ENCODE measurements around the gene KDM1B.

DNA sequence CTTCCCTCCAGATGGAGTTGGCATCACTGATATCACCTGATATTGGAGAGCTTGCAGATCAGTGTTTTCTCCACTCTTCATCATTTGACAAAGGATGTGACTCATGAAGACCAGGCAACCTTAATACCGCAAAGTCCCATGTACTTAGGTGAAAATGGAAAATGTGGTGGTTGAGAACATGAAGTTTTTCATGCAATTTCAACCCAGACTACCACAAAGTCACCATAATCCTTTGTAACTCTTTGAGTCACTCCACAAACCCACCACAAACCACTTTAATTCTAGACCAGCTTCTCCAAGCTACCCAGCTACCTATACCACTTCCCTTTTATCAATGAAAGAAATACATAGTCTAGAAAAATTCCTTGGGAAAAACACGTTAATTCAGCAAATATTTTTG, 39.9 kb upstream of the KDM1B start:
- no peak for TF ChIP-seq POLR2AphosphoS5 (IDR thresholded peaks at IDR 0.05; ENCODE audit: low read depth, low read length)
- TF ChIP-seq TAF1 (IDR thresholded peaks at IDR 0.05; ENCODE audit: borderline replicate concordance, insufficient read depth, low read length): no peak
- TF ChIP-seq REST (IDR thresholded peaks at IDR 0.05; ENCODE audit: insufficient read depth in 1 of 2, low read depth in 2 of 2, low read length in 2 of 2): no peak
- TF ChIP-seq SIN3A (IDR thresholded peaks at IDR 0.05; ENCODE audit: borderline replicate concordance, insufficient read depth, low read length): no peak
- no peak for TF ChIP-seq FOXP2 (optimal IDR thresholded peaks at IDR 0.05; ENCODE audit: borderline replicate concordance, extremely low read depth, extremely low read length, insufficient read depth)
